GM12892 (cell line): ENCODE data around the gene PEX7.
A peak's percentile ranks its signal among the peaks of the same experiment; 100 is the strongest.
"Not testable (repeated sequence)": the region's sequence is repeated elsewhere in the genome, so short reads cannot be mapped to it uniquely, and the experiment has no call there.

Experiments
- DNase-seq: peaks from one replicate; pipeline ENCODE4 v3.0.0; 2011; ENCODE audit not compliant: insufficient read length
- FAIRE-seq: peaks from 2 replicates; lab custom pipeline; 2011; peaks lifted over from hg19 to GRCh38; lab: Jason Lieb, UNC
- POLR2A ChIP-seq: IDR thresholded peaks from 2 replicates; pipeline ENCODE4 v1.6.1; 2011; ENCODE audit warnings: low read depth, low read length, control low read depth
- POLR2AphosphoS5 ChIP-seq: IDR thresholded peaks from 2 replicates; pipeline ENCODE4 v1.6.1; 2011; ENCODE audit warnings: low read depth, low read length, control low read depth
- TAF1 ChIP-seq: IDR thresholded peaks from 2 replicates; pipeline ENCODE4 v1.6.1; 2011; ENCODE audit warnings: low read depth, mild to moderate bottlenecking, control low read depth, low read length, borderline replicate concordance

PEX7 gene

DNA sequence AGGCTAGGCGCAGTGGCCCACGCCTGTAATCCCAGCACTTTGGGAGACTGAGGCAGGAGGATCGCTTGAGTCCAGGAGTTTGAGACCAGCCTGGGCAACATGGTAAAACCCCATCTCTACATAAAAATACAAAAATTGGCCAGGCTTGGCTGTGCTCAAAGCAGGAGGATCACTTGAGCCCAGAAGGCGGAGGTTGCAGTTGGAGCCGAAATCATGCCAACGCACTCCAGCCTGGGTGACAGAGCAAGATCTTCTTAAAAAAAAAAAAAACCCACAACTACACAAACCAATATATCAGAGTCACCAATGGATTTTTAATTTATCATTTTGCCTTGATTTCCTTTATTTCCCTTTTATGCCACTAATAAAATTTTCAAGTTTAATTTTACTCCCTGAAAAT lies 39.4 kb upstream of the PEX7 start:
- no peak for FAIRE-seq
- TF ChIP-seq POLR2AphosphoS5 (no peak), POLR2A (no peak), TAF1 (no peak)
- no peak for DNase-seq

- DNase-seq: no peak
- FAIRE-seq: peak; percentile 87
- TF ChIP-seq TAF1 (no peak), POLR2AphosphoS5 (no peak), POLR2A (no peak)
These were observed 38.7 kb upstream of the PEX7 start for GRCh38 chr6:136783495-136784270.

DNA sequence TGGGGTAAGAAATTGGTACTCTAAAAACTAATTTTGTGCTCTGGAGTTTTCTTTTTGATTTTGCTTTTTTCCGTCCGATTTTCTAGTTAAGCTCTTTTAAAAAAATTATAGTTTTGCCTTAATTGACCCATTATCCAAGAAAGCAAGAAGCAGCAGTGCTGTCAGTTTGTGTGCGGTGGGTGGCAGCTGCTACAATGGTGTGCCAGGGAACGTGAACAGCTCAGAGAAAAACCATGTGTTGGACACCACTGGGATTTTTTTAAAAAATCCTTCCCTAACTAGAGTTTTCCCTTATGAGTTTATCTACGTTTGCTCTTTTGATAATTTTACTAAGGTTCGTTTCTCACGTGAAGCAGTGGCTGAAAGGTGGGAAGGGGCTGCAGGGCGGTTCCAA lies 38.1 kb upstream of the PEX7 start:
- DNase-seq (no peak), FAIRE-seq (no peak)
- TF ChIP-seq POLR2A: no peak
- no peak for TF ChIP-seq TAF1
- no peak for TF ChIP-seq POLR2AphosphoS5

GRCh38 chr6:136784910-136785746 lies 37.3 kb upstream of the PEX7 start:
- FAIRE-seq: peak; percentile 88
- DNase-seq: no peak
- no peak for TF ChIP-seq TAF1
- TF ChIP-seq POLR2AphosphoS5: peak; percentile 51; the same call in 1 of the 2 replicates

DNA sequence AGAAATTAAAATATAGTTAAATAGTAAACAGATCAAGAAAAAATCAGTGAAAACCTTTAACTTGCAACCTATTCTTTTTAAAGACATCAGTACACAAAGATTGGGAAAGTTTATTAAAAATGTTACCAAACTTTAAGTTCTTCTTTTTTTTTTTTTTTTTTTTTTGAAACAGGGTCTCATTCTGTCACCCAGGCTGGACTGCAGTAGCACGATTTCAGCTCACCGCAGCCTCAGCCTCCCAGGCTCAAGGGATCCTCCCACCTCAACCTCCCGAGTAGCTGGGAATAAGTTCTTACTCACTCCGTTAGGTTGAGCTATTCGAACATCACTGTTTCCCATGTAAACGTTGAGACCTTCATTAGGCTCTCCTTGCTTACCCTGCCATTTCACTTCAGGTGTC lies 35.7 kb upstream of the PEX7 start:
- TF ChIP-seq TAF1: no peak
- no peak for TF ChIP-seq POLR2AphosphoS5
- no peak for TF ChIP-seq POLR2A

DNA sequence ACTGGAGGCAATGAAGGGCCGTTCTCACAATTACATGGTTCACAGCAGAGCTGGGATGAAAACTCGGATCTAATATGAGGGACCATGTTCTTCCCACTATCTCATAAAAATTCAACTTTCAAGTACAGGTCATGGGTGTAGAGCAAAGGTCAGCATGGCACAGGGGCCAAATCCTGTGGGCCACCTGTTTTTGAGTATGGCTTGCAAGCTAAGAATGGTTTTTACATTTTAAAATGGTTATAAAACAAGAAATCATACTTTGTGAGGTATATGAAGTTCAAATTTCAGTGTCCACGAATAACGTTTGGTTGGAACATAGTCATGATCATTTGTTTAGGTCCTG lies 34.7 kb upstream of the PEX7 start:
- no peak for DNase-seq
- TF ChIP-seq POLR2A (no peak), POLR2AphosphoS5 (no peak), TAF1 (no peak)
- no peak for FAIRE-seq

More for the DNA sequence above, 35.7 kb upstream of the PEX7 start:
- DNase-seq (no peak), FAIRE-seq (no peak)

DNA sequence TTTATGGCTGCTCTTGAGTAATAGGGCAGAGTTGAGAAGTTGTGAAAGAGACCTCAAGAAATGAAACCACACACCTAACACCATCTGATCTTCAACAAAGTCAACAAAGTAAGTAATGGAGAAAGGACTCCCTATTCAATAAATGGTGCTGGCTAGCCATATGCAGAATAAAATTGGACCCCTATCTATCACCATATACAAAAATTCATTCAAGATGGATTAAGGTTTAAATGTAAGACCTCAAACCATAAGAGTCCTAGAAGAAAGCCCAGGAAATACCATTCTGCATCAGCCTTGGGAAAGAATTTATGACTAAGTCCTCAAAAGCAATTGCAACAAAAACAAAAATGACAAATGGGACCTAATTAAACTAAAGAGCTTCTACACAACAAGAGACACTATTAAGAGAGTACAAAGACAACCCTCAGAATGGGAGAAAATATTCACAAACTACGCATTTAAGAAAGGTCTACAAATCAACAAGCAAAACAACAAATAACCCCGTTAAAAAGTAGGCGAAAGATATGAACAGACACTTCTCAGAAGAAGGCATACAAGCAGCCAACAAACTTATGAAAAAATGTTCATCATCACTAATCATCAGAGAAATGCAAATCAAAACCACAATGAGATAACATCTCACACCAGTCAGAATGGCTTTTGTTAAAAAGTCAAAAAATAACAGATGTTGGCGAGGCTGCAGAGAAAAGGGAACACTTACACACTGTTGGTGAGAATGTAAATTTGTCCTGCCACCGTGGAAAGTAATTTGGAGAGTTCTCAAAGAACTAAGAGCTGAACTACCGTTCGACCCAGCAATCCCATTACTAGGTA lies 34.1 kb upstream of the PEX7 start:
- no peak for FAIRE-seq
- TF ChIP-seq TAF1: no peak
- no peak for TF ChIP-seq POLR2A
- TF ChIP-seq POLR2AphosphoS5: no peak
- DNase-seq: no peak

GRCh38 chr6:136789440-136789839 lies 33.0 kb upstream of the PEX7 start:
- not testable (repeated sequence) for FAIRE-seq, DNase-seq

- no peak for FAIRE-seq
- TF ChIP-seq TAF1 (no peak), POLR2A (no peak), POLR2AphosphoS5 (no peak)
- no peak for DNase-seq
These were observed 31.7 kb upstream of the PEX7 start for GRCh38 chr6:136790411-136791295.

GRCh38 chr6:136791296-136792094 lies 30.9 kb upstream of the PEX7 start:
- FAIRE-seq (peak; percentile 93), DNase-seq (no peak)
- peak; percentile 72; the same call in 1 of the 2 replicates for TF ChIP-seq POLR2AphosphoS5
- TF ChIP-seq POLR2A: peak; percentile 83
- TF ChIP-seq TAF1: peak; percentile 70; the same call in 1 of the 2 replicates
